NCI-H524 treated with DMSO at 0.1 percent for 48 hours (cell line): Measurements from ENCODE around the gene SH2D3C.

Experiments used
- DNase-seq: peaks from one replicate; lab custom pipeline; 2025; lab: John Stamatoyannopoulos, UW

The SH2D3C gene

DNA sequence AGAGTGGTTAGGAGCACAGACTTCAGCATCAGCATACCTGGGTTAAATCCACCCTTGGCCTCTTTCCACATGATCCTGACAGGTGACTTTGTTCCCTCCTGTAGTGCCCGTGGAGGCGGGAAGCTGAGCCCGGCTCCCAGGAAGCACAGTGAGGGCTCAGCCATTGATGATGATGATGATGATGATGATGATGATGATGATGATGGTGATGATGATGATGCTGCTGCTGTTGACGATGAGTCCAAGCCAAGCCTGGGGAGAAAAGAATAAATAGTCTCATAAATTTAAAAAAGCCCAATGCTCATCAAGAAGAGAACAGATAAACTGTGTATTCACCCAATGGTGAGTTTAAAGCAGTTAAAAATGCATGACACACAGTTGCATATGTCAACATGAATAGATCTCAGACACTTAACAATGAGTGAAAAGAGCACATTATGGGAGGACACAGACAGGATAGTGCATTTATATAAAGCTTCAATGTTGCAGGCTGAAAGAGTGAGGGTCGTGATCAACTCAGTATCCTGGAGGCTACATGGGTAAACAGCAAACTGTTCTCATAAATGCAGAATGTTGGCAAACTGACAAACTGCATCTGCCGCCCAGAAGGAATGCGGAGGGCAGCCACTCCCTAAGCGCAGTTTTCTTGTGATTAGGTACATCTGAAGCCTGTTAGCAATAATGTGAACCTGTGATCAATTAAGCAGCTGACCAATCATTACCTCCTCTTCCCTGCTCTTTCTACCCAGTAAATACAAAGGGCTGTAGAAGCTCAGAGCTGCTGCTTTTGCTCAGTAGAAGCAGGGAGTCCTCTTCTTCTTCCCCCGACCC lies 83.4 kb downstream of the SH2D3C start:
- DNase-seq = no peak

DNA sequence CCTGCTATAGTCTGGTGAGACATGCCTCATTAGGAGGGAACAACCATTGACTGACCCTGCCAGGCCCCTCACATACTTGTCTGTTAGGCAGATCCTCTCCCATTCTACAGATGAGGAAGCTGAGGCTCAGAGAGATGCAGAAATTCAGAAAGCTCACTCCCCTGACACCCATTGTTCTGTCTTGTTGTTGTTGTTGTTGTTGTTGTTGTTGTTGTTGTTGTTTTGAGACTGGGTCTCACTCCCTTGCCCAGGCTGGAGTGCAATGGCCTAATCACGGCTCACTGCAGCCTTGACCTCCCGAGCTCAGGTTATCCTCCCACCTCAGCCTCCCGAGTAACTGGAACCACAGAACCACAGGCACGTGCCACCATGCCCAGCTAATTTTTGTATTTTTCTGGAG lies 84.8 kb downstream of the SH2D3C start:
- no peak for DNase-seq

DNA sequence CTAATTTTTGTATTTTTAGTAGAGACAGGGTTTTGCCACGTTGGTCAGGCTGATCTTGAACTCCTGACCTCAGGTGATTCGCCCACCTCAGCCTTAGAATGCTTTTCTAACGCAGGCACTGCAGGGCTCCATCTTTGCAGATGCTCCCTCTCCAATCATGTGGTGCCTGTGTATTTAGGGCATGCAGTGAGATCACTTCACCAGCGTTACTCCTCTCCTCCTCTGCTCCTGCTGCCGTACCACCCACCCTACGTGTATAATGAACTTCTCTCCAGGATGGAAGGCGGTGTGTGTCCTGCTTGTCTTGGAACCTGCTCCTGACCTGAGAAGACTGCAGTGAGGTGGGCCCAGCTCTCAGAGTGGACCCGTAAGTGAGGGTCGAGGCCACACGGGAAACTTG lies 85.3 kb downstream of the SH2D3C start:
- DNase-seq = no peak

DNA sequence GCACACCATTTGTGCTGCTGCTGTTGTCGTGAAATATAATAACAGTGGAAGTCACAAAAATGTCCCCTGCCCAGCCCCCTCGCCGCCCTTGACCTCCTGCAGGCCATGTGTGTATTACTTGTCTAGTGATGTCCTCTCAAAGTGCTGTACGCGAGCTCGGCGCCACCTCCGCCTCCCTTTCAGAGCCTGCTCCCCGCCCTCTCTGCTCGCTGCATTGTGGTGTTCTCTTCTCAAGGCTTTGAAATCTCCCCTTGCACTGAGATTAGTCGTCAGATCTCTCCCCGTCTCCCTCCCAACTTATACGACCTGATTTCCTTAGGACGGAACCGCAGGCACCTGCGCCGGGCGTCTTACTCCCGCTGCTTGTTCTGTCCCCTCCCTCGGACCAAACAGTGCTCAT lies 86.4 kb downstream of the SH2D3C start:
- no peak for DNase-seq

DNA sequence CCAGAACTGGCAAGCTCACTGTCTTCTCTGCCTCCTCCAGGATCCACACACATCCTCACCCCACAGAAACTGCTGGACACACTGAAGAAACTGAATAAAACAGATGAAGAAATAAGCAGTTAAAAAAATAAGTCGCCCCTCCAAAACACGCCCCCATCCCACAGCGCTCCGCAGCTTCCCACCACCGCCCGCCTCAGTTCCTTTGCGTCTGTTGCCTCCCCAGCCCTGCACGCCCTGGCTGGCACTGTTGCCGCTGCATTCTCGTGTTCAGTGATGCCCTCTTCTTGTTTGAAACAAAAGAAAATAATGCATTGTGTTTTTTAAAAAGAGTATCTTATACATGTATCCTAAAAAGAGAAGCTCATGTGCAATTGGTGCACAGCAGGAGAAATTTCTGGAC lies 87.7 kb downstream of the SH2D3C start:
- DNase-seq = no peak

DNA sequence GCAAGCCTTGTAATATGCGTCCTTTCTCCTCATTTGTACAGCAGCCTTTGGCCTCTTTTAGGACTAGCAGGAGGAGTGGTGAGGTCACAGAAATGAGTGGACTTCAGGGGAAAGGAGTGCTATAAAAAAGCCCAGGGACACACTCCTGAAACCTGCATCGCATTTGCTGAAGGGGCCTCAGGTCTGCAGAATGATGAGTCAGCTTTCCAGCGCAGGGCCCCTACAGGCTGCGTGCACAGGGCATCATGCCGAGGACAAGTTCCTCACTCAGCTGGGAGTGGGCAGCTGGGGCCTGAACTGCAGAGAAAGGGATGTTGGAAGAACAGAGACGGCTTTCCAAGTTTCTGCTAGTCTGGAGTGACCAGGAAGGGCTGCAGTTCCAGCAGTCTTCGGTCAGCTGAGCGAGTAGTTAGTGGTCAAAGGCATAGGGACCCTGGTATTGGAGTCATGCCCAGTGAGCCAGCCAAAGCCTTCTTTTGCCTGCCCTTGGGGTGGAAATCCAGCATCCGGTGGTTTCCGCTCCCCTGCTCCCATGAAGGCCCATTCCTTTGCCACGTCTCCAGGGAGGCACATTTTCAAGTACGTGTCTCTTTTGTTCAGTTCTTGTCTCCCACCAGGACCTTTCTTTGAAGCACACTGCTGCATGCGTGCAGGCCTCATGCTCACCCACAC lies 89.0 kb downstream of the SH2D3C start:
- DNase-seq = no peak
